ENCODE results near the gene KCNF1.

The KCNF1 gene

GRCh38 chr2:10916953-10917352 lies 5.2 kb downstream of the KCNF1 start:
- Histone ChIP-seq H3K9me3 (ENCODE audit: insufficient read depth, low read length) (no peaks in the 10 kb centered on the region), H3K27me3 (ENCODE audit: insufficient read depth, insufficient read length) (peaks cover 15% of the 10 kb centered on the region), H3K4me1 (ENCODE audit: insufficient read depth, insufficient read length) (peaks cover 2% of the 10 kb centered on the region), H3K9ac (ENCODE audit: insufficient read length, low read depth) (no peak overlapping the region), H3K4me3 (ENCODE audit: insufficient read length, low read depth) (no peak overlapping the region), H3K36me3 (ENCODE audit: insufficient read depth, insufficient read length, low read length) (no peaks in the 10 kb centered on the region)
- TF ChIP-seq SUZ12 (IDR thresholded peaks at IDR 0.05; ENCODE audit: extremely low read depth, insufficient read depth, insufficient read length) = no peak
- TF ChIP-seq ZNF274 (IDR thresholded peaks at IDR 0.05; ENCODE audit: low read depth, low read length) = no peak
- no peak for TF ChIP-seq YY1 (IDR thresholded peaks at IDR 0.05; ENCODE audit: insufficient read depth, insufficient read length)
- no peak for DNase-seq (ENCODE audit: low read depth, low spot score)

DNA sequence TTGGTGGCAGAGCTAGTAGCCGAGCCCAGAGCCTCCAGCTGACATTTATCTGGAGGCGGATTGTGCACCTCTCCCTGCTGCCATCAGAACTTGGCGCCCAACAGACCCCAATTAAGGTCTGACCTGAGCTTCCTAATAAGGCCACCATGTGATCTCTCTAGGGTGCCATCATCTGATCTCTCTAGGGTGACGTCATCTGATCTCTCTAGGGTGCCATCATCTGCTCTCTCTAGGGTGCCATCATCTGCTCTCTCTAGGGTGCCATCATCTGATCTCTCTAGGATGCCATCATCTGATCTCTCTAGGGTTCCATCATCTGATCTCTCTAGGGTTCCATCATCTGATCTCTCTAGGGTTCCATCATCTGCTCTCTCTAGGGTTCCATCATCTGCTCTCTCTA lies 6.2 kb downstream of the KCNF1 start:
- Histone ChIP-seq H3K4me1 (ENCODE audit: insufficient read depth, insufficient read length) (peaks cover 7% of the 10 kb centered on the region), H3K27me3 (ENCODE audit: insufficient read depth, insufficient read length) (peaks cover 8% of the 10 kb centered on the region)
- DNase-seq (ENCODE audit: low read depth, low spot score) = no peak

GRCh38 chr2:10918661-10919409 lies 7.1 kb downstream of the KCNF1 start:
- Histone ChIP-seq H3K9ac (ENCODE audit: insufficient read length, low read depth) (no peak overlapping the region), H3K4me3 (ENCODE audit: insufficient read length, low read depth) (no peak overlapping the region), H3K4me1 (ENCODE audit: insufficient read depth, insufficient read length) (peaks cover 7% of the 10 kb centered on the region), H3K27me3 (ENCODE audit: insufficient read depth, insufficient read length) (no peaks in the 10 kb centered on the region), H3K9me3 (ENCODE audit: insufficient read depth, low read length) (no peaks in the 10 kb centered on the region), H3K36me3 (ENCODE audit: insufficient read depth, insufficient read length, low read length) (no peaks in the 10 kb centered on the region)
- TF ChIP-seq YY1 (IDR thresholded peaks at IDR 0.05; ENCODE audit: insufficient read depth, insufficient read length) (no peak), SUZ12 (IDR thresholded peaks at IDR 0.05; ENCODE audit: extremely low read depth, insufficient read depth, insufficient read length) (no peak), ZNF274 (IDR thresholded peaks at IDR 0.05; ENCODE audit: low read depth, low read length) (no peak)
- no peak for DNase-seq (ENCODE audit: low read depth, low spot score)

More for the DNA sequence above, 6.2 kb downstream of the KCNF1 start:
- Histone ChIP-seq H3K4me3 (ENCODE audit: insufficient read length, low read depth) (no peak overlapping the region), H3K9ac (ENCODE audit: insufficient read length, low read depth) (no peak overlapping the region), H3K9me3 (ENCODE audit: insufficient read depth, low read length) (no peaks in the 10 kb centered on the region), H3K36me3 (ENCODE audit: insufficient read depth, insufficient read length, low read length) (no peaks in the 10 kb centered on the region)
- no peak for TF ChIP-seq YY1 (IDR thresholded peaks at IDR 0.05; ENCODE audit: insufficient read depth, insufficient read length)

DNA sequence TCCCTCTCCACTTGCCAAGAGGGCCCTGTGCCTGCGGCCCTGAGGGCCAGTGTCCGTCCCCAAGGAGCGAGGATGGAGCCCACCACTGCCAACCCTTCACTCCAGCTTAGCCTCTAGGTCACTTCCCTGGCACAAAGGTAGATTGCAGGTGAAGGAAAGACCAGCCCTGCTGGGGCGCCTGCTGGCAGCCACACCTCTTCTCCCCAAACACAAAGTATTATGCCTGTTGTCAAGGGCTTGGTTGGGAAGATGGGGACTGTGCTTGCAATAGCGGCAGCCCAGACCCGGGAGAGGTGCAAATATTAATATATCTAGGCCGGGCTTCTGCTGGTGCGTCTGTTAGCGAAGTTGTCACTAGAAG lies 7.7 kb downstream of the KCNF1 start:
- H3K4me3 ChIP-seq (ENCODE audit: insufficient read length, low read depth) = no peak overlapping the region
- no peaks in the 10 kb centered on the region for H3K9me3 ChIP-seq (ENCODE audit: insufficient read depth, low read length)
- no peak for DNase-seq (ENCODE audit: low read depth, low spot score)
- TF ChIP-seq YY1 (IDR thresholded peaks at IDR 0.05; ENCODE audit: insufficient read depth, insufficient read length) = no peak
- TF ChIP-seq ZNF274 (IDR thresholded peaks at IDR 0.05; ENCODE audit: low read depth, low read length) = no peak
- no peak for TF ChIP-seq SUZ12 (IDR thresholded peaks at IDR 0.05; ENCODE audit: extremely low read depth, insufficient read depth, insufficient read length)
- no peaks in the 10 kb centered on the region for H3K36me3 ChIP-seq (ENCODE audit: insufficient read depth, insufficient read length, low read length)
- no peaks in the 10 kb centered on the region for H3K27me3 ChIP-seq (ENCODE audit: insufficient read depth, insufficient read length)
- H3K4me1 ChIP-seq (ENCODE audit: insufficient read depth, insufficient read length) = peaks cover 12% of the 10 kb centered on the region
- H3K9ac ChIP-seq (ENCODE audit: insufficient read length, low read depth) = no peak overlapping the region

DNA sequence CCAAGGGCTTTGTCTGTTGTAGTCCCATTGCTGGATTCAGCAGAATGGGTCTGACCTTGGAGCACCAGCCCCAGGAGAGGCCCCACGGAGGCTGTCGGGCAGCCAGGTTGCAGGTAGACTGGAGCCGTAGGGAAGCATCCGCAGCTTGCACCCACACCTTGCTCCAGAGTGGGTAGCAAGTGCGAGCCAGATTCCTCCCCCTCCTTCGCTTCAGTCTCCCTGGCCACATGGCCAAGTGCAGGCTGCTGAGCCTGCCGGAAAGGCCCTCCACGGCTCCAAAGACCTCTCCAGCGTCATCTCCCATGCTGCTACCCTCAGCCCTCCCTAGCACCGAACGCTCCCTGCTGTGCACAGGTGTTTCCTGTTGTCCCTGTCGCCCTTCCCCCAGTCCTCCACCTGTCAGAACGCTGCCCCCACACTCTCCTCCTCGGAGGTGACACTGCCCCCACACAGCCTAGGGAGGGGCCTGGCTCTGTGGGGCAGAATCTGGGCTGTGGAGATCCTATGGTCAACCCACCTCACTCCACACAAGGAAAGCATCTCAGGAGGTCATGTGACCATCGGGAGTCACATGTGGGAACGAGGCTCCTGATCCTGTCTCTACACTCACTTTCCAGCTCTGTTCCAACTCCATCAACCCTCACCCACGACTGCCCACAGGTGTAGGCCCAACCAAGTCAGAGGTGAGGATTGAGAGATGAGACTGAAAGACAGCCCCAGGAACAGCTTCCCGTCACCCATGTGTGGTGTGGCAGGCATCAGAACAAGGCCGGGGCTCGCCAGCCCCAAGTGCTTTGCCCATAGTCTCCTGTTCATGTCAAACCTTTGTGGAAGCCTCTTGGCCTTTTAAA lies 8.3 kb downstream of the KCNF1 start:
- no peak for TF ChIP-seq YY1 (IDR thresholded peaks at IDR 0.05; ENCODE audit: insufficient read depth, insufficient read length)
- TF ChIP-seq SUZ12 (IDR thresholded peaks at IDR 0.05; ENCODE audit: extremely low read depth, insufficient read depth, insufficient read length) = no peak
- TF ChIP-seq ZNF274 (IDR thresholded peaks at IDR 0.05; ENCODE audit: low read depth, low read length) = no peak
- no peak for DNase-seq (ENCODE audit: low read depth, low spot score)
- H3K9me3 ChIP-seq (ENCODE audit: insufficient read depth, low read length) = no peaks in the 10 kb centered on the region
- H3K4me3 ChIP-seq (ENCODE audit: insufficient read length, low read depth) = no peak overlapping the region
- no peaks in the 10 kb centered on the region for H3K27me3 ChIP-seq (ENCODE audit: insufficient read depth, insufficient read length)
- no peaks in the 10 kb centered on the region for H3K36me3 ChIP-seq (ENCODE audit: insufficient read depth, insufficient read length, low read length)
- H3K4me1 ChIP-seq (ENCODE audit: insufficient read depth, insufficient read length) = peaks cover 18% of the 10 kb centered on the region
- no peak overlapping the region for H3K9ac ChIP-seq (ENCODE audit: insufficient read length, low read depth)

DNA sequence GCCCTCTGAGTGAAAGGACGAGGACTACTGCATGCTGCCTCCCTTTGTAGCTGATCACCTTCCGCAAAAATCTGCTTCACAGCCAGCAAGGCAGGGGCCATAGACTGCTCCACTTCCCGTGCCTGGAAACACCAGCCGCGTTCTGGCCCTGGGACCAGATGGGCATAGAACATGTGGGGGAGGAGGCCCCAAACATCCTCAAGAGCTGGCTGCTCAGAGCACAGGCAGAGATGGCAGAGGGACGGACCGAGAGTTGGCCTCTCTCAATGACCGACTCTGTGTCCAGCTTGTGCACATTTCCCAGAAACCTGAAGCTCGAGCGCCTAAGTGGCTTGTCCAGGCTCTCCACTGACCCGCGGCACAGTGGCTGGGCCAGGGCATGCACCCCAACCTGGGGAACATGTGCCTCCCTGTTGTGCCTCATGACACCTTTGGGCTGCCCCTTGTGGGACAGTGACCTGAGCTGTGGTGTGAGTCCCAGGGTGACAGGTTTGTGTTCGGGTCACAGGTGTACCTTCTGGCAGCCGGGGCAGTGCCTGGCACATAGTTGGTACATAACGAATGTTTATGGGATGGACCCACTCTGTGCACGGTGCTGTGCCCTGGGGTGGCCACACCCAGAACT lies 9.1 kb downstream of the KCNF1 start:
- DNase-seq (ENCODE audit: low read depth, low spot score) = no peak
- H3K4me1 ChIP-seq (ENCODE audit: insufficient read depth, insufficient read length) = peaks cover 17% of the 10 kb centered on the region
- H3K27me3 ChIP-seq (ENCODE audit: insufficient read depth, insufficient read length) = no peaks in the 10 kb centered on the region
- H3K36me3 ChIP-seq (ENCODE audit: insufficient read depth, insufficient read length, low read length) = no peaks in the 10 kb centered on the region
- no peak overlapping the region for H3K4me3 ChIP-seq (ENCODE audit: insufficient read length, low read depth)
- H3K9ac ChIP-seq (ENCODE audit: insufficient read length, low read depth) = no peak overlapping the region
- TF ChIP-seq YY1 (IDR thresholded peaks at IDR 0.05; ENCODE audit: insufficient read depth, insufficient read length) (no peak), ZNF274 (IDR thresholded peaks at IDR 0.05; ENCODE audit: low read depth, low read length) (no peak)
- H3K9me3 ChIP-seq (ENCODE audit: insufficient read depth, low read length) = no peaks in the 10 kb centered on the region

GRCh38 chr2:10921525-10921924 lies 9.8 kb downstream of the KCNF1 start:
- no peak overlapping the region for H3K4me3 ChIP-seq (ENCODE audit: insufficient read length, low read depth)
- no peak for DNase-seq (ENCODE audit: low read depth, low spot score)
- H3K9ac ChIP-seq (ENCODE audit: insufficient read length, low read depth) = no peak overlapping the region
- H3K36me3 ChIP-seq (ENCODE audit: insufficient read depth, insufficient read length, low read length) = no peaks in the 10 kb centered on the region
- TF ChIP-seq YY1 (IDR thresholded peaks at IDR 0.05; ENCODE audit: insufficient read depth, insufficient read length) (no peak), SUZ12 (IDR thresholded peaks at IDR 0.05; ENCODE audit: extremely low read depth, insufficient read depth, insufficient read length) (no peak), ZNF274 (IDR thresholded peaks at IDR 0.05; ENCODE audit: low read depth, low read length) (no peak)
- H3K9me3 ChIP-seq (ENCODE audit: insufficient read depth, low read length) = no peaks in the 10 kb centered on the region
- H3K4me1 ChIP-seq (ENCODE audit: insufficient read depth, insufficient read length) = peaks cover 21% of the 10 kb centered on the region
- H3K27me3 ChIP-seq (ENCODE audit: insufficient read depth, insufficient read length) = no peaks in the 10 kb centered on the region
